Central memory CD8-positive, alpha-beta T cell (primary cell): ENCODE results near the gene RASGEF1B.

Experiments
- ATAC-seq: fragments of 150-1000 bp; cut with Tn5 transposase; replicated peaks from 2 replicates; pipeline ENCODE4 v1.10.0; 2022; ENCODE audit warnings: mild to moderate bottlenecking, moderate FRiP score, moderate number of reproducible peaks; ENCODE audit not compliant: poor library complexity, severe bottlenecking; ENCODE audit errors: extremely low read depth
- DNase-seq, 2 donors: peaks; one replicate each; pipeline ENCODE4 v3.0.0; 2021; ENCODE audit warnings: low spot score in 2 of 2
- H3K27ac Mint-ChIP-seq: one replicate; pipeline ENCODE4 v1.8.0; 2022; ENCODE audit warnings: low read depth, mild to moderate bottlenecking, moderate library complexity, mixed read lengths
- H3K27me3 Mint-ChIP-seq: one replicate; pipeline ENCODE4 v1.8.0; 2022; ENCODE audit warnings: mixed read lengths
- H3K36me3 Mint-ChIP-seq: one replicate; pipeline ENCODE4 v1.8.0; 2022; ENCODE audit warnings: mild to moderate bottlenecking, moderate library complexity, mixed read lengths; ENCODE audit not compliant: insufficient read depth
- H3K4me1 Mint-ChIP-seq: one replicate; pipeline ENCODE4 v1.8.0; 2022; ENCODE audit warnings: mixed read lengths
- H3K4me3 Mint-ChIP-seq: one replicate; pipeline ENCODE4 v1.8.0; 2022; ENCODE audit warnings: mild to moderate bottlenecking, moderate library complexity, mixed read lengths
- H3K9me3 Mint-ChIP-seq: one replicate; pipeline ENCODE4 v1.8.0; 2022; ENCODE audit warnings: mixed read lengths

Gene RASGEF1B

GRCh38 chr4:81392164-81392563 is 79.5 kb downstream of the RASGEF1B start:
- Mint-ChIP-seq H3K9me3 (no peaks in the 10 kb centered on the region), H3K4me3 (no peak overlapping the region), H3K27ac (no peak overlapping the region)

GRCh38 chr4:81389720-81390119 is 82.0 kb downstream of the RASGEF1B start:
- DNase-seq (no peak), ATAC-seq (no peak)
- H3K4me3 Mint-ChIP-seq, result no peak overlapping the region
- H3K27me3 Mint-ChIP-seq, result peaks cover 42% of the 10 kb centered on the region
- no peaks in the 10 kb centered on the region for H3K9me3 Mint-ChIP-seq
- H3K36me3 Mint-ChIP-seq, result peaks cover 2% of the 10 kb centered on the region
- no peak overlapping the region for H3K27ac Mint-ChIP-seq
- no peaks in the 10 kb centered on the region for H3K4me1 Mint-ChIP-seq

More at GRCh38 chr4:81392164-81392563, 79.5 kb downstream of the RASGEF1B start:
- DNase-seq, result no peak
- Mint-ChIP-seq H3K36me3 (peaks cover 2% of the 10 kb centered on the region), H3K27me3 (peaks cover 18% of the 10 kb centered on the region), H3K4me1 (no peaks in the 10 kb centered on the region)
- ATAC-seq, result no peak

- Mint-ChIP-seq H3K27me3 (peaks cover 77% of the 10 kb centered on the region), H3K9me3 (no peaks in the 10 kb centered on the region), H3K27ac (no peak overlapping the region), H3K36me3 (no peaks in the 10 kb centered on the region), H3K4me1 (no peaks in the 10 kb centered on the region), H3K4me3 (no peak overlapping the region)
- DNase-seq (no peak), ATAC-seq (no peak)
Observed at GRCh38 chr4:81380437-81380836, 91.3 kb downstream of the RASGEF1B start.

- no peak for DNase-seq
- Mint-ChIP-seq H3K27ac (no peak overlapping the region), H3K4me3 (no peak overlapping the region), H3K9me3 (no peaks in the 10 kb centered on the region), H3K4me1 (no peaks in the 10 kb centered on the region), H3K27me3 (peaks cover 74% of the 10 kb centered on the region), H3K36me3 (no peaks in the 10 kb centered on the region)
- ATAC-seq, result no peak
Observed at GRCh38 chr4:81378386-81378785, 93.3 kb downstream of the RASGEF1B start.

- Mint-ChIP-seq H3K27me3 (peaks cover 71% of the 10 kb centered on the region), H3K4me1 (no peaks in the 10 kb centered on the region)
Observed at GRCh38 chr4:81377191-81377590, 94.5 kb downstream of the RASGEF1B start.

GRCh38 chr4:81376720-81377119 is 95.0 kb downstream of the RASGEF1B start:
- ATAC-seq (no peak), DNase-seq (no peak)
- Mint-ChIP-seq H3K27ac (no peak overlapping the region), H3K9me3 (no peaks in the 10 kb centered on the region), H3K36me3 (no peaks in the 10 kb centered on the region), H3K4me3 (no peak overlapping the region), H3K4me1 (no peaks in the 10 kb centered on the region), H3K27me3 (peaks cover 66% of the 10 kb centered on the region)

More at GRCh38 chr4:81377191-81377590, 94.5 kb downstream of the RASGEF1B start:
- Mint-ChIP-seq H3K36me3 (no peaks in the 10 kb centered on the region), H3K9me3 (no peaks in the 10 kb centered on the region), H3K27ac (no peak overlapping the region), H3K4me3 (no peak overlapping the region)
- DNase-seq, result no peak
- ATAC-seq, result no peak
